Activated CD8-positive, alpha-beta memory T cell treated with anti-CD3 and anti-CD28 coated beads, Interleukin-2, amount 50 U/mL, for 48 hours (primary cell): ENCODE data around the gene LIPC.
A peak's percentile ranks its signal among the peaks of the same experiment; 100 is the strongest.

Experiments used
- DNase-seq: peaks from one replicate; pipeline ENCODE4 v3.0.0-alpha.2; 2020

LIPC gene

GRCh38 chr15:58431221-58432149, at the start of gene LIPC:
TSS of gene LIPC (plus strand) at chr15:58431991. CDS start at chr15:58432033, 42 bp downstream.
- no peak for DNase-seq

- DNase-seq = peak; percentile 65
Observed at GRCh38 chr15:58383876-58384275, 47.9 kb upstream of the LIPC start.

- no peak for DNase-seq
Observed at GRCh38 chr15:58384667-58385066, 47.1 kb upstream of the LIPC start.

- no peak for DNase-seq
Observed at GRCh38 chr15:58386081-58386480, 45.7 kb upstream of the LIPC start.

GRCh38 chr15:58386641-58387040, 45.1 kb upstream of the LIPC start:
- DNase-seq = no peak

DNA sequence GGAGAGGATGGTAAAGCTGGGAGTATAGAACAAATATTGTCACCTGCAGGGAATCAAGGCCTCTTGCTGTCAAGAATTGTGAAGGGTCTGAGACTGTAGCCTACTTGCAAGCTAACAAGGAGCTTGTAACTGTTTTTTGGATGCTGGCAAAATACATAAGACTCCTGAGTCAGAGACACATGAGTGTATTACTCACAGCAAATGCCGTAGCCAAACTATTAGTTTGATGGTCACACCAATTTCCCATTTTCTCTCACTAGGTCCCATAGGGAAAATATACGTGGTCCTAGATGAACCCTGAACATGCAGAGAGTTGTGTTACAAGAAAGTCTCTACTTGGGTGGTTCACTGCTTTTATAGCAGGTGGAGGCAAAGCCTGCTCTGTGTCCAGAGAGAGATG, 44.7 kb upstream of the LIPC start:
- no peak for DNase-seq

DNA sequence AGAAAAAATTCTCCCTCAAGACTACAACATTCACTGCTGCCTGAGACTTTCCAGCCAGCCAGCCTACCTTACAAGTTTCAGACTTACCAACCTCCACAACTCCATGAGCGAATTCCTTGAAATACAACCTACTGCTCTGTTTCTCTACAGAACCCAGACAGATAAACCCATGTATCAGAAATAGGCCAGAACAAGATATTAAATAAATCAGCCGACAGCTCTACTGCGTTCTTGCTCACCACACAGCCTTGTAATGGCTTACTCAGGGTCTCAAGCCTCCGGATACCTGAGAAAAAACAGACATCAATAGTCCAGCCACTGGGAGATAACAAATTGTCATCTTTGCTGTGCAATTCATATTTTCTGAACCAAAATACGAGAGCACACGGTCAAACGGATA, 43.6 kb upstream of the LIPC start:
- DNase-seq = no peak

DNA sequence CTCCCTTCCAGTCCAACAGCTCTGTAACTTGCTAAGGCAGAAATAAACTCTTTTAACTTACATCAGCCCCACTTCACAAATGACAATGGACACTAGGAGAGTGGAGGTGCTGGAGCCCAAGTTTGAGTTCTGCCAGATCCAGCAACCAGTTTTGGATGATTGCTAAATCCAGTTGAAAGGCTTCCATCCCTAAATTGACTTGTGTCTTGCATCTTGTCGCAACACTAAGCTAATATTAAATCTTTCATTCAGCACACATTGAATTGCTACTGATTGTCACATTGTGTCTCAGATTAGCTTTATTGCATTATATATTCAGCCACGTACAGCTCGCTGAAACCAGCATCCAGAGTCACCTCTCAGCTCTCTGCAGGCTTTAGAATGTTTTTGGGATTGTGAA, 41.7 kb upstream of the LIPC start:
- no peak for DNase-seq

DNA sequence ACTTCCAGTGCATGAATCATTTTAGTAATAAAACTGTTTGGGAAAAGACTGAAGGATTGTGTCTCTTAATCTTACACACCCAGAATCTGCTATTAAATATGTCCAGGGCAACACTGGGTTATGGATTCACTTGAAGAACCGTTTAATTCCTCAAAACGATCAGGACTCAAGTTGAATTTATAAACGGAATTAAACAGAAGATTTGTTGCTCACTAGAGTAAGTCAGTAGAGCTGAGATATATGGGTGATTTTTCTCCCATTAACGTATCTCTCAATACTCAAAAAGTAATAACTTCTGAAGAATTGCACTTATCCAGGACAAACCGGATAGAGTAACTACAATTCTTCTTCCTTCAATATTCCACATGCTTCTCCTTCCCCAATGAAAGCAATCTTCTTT, 41.1 kb upstream of the LIPC start:
- DNase-seq = no peak

- no peak for DNase-seq
Observed at GRCh38 chr15:58391088-58391487, 40.7 kb upstream of the LIPC start.

- DNase-seq = no peak
Observed at GRCh38 chr15:58392141-58392540, 39.6 kb upstream of the LIPC start.

DNA sequence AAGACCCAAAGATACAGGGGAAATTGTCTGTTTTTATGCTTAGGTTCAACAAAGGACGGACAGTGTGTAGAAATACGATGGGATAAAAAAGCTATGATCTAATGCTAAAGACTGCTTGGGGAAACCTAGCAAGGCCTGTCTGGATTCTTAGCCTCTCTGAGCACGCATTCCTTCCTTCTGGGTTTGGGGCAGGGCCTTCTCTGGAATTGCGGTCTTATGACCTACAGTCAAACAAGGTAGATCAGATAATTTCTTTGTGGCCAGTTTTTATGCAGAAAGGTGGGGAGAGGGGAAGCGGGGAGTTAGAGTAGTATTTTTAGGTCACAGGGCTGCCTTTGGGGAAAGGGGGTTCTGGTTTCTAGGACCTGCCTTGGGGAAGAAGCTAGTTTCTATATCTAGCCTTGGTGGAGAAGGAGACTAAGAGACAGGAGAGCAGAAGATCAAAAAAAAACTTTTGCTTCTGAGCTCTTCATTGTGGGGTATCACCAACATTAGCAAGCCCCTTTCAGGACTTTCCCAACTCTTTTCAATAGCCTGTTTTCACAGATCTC, 39.1 kb upstream of the LIPC start:
- DNase-seq = no peak

DNA sequence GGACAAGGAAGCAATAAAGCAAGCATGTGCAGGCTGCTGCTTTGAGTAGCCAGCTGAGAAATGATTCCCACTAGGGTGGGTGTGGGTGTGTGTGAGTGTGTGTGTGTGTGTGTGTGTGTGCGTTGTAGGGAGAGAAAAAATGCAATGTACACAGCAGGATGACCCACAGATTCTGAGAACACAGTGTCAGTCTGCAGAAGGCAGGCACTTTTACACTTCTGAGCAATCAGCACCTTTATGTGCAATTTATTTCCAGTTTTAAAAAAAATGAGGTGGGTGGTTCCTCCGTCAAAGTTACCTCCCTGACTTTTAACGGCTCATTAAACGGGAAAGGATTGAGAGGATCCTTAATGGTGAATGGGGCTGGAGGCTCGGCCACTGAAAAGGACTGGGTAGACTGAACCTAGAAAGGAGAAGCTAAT, 38.5 kb upstream of the LIPC start:
- DNase-seq = no peak

GRCh38 chr15:58396181-58396580, 35.6 kb upstream of the LIPC start:
- DNase-seq = no peak

- DNase-seq = no peak
Observed at GRCh38 chr15:58398071-58398470, 33.7 kb upstream of the LIPC start.

GRCh38 chr15:58398643-58399042, 33.1 kb upstream of the LIPC start:
- no peak for DNase-seq

DNA sequence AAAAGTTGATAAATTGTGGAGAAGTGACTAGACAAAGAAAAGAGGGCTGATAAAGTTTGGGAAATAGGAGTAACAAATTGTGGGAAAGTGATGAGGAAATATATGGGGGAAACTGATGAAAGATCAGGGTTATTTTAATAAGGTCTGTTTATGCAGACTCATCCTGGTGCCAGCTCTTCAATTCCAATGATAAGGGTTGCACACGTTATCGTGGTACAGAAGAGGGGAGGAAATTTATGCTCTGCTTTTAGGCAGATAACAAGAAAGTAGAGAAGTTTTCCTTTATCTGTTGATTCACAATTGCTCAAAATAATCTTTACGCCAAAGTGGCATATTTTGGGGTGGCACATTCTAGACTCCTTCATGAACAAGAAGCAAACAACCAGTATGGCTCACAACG, 32.1 kb upstream of the LIPC start:
- no peak for DNase-seq

DNA sequence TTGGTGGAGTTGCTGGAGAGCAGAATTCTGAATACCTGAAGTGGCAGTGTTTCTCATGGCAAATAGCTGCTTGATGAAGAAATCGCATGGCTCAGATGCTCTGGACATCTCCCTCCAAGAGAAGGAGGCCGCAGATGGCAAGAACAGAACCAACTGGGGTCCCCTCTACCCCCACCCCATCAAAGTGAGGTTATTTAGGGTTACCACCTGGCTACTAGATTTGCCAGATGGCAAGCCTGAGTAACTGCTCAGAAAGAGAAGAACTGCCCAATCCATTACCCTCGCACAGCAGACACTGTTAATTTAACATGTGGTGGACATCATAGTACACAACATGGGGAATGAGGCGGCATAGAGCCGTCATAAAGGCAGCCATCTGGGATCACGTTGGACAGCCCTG, 30.5 kb upstream of the LIPC start:
- no peak for DNase-seq

GRCh38 chr15:58401991-58402649, 29.7 kb upstream of the LIPC start:
- no peak for DNase-seq

- DNase-seq = no peak
Observed at GRCh38 chr15:58403581-58403980, 28.2 kb upstream of the LIPC start.

GRCh38 chr15:58404020-58404419, 27.8 kb upstream of the LIPC start:
- no peak for DNase-seq

DNA sequence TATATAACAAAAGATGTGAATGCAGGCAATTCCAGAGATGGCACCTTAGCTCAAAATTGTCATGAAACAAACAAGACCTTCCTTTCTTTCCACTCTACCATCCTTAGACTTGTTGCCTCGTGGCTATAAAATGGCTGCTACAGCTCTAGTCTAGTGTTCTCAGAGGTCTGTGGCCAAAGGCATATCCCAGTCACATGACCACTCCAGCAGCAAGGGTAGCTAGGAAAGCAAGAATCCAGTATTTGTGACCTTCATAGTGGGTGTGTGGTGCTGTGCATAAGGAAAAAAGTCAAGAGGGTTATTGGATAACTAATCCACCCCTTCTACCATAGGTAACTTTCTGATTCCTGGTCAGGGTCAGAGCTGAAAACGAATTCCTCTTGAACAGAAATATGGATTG, 27.1 kb upstream of the LIPC start:
- DNase-seq = no peak

DNA sequence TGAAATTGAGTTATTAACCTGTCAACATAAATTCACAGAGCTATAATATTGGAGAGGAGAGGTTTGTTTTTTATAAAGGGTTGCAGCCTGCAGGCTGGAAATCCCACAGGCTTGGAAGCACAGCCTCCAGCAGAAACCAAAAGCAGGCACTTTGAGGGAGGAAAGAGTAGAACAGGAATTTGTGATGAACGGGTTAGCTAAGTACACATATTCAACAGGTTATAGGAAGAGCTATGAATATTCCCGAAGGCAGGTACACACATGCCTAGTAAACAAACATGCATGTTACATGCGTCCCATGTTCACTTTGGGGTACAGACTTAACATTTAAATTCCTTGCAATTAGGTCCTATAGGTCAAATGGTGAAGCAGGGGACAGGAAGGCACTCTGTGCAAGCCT, 25.9 kb upstream of the LIPC start:
- no peak for DNase-seq

DNA sequence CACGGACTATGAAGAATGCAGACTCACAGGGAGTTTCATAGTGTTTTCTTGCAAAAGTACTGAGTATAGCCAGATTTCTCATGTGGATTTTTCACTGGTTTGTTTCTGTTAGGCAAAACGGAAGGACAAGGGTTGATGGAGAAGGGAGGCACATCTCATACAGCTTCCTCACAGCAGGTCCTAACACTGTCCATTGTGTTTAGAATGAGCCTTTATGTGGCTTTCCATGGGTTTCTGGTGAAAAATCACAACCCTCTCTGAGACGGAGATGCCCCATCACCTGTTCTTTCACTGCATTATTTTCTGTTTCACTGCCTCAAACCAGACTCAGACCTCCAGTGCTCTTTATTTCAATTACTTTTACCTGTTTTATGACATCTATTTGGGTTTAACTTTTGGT, 25.0 kb upstream of the LIPC start:
- DNase-seq = no peak
